Stimulated activated CD4-positive, alpha-beta T cell treated with anti-CD3 and anti-CD28 coated beads, Interleukin-12 subunit alpha, Interleukin-12 subunit beta, amount 100 ng/mL, for 24 hours (primary cell): Measurements from ENCODE around the gene MRPL2.
"Not testable (repeated sequence)": the region's sequence is repeated elsewhere in the genome, so short reads cannot be mapped to it uniquely, and the experiment has no call there.

Experiments
- DNase-seq, 2 experiments: peaks; one replicate each; pipeline ENCODE4 v3.0.0-alpha.2; 2020; ENCODE audit warnings: low read depth in 2 of 2

Gene MRPL2

GRCh38 chr6:43053545-43054205, 5.6 kb downstream of the MRPL2 start, which contains the start of gene CUL7:
TSS of gene CUL7 (minus strand) at chr6:43053851. CDS start at chr6:43052788, 1,063 bp downstream.
- DNase-seq: peak; percentile 85 to 87

GRCh38 chr6:43052842-43053544, 6.2 kb downstream of the MRPL2 start:
- DNase-seq: peak in 1 of 2 experiments; percentile 10

GRCh38 chr6:43052225-43052841, 6.9 kb downstream of the MRPL2 start:
- DNase-seq: no peak

GRCh38 chr6:43050981-43051380, 8.3 kb downstream of the MRPL2 start:
- no peak for DNase-seq

GRCh38 chr6:43047998-43048397, 11.2 kb downstream of the MRPL2 start:
- no peak for DNase-seq

GRCh38 chr6:43045371-43045930, 13.8 kb downstream of the MRPL2 start:
- no peak for DNase-seq

- DNase-seq: no peak
These were observed 15.9 kb downstream of the MRPL2 start for GRCh38 chr6:43043310-43043709.

- not testable (repeated sequence) for DNase-seq
These were observed 17.8 kb downstream of the MRPL2 start for GRCh38 chr6:43041475-43041874.

GRCh38 chr6:43040542-43041257, 18.5 kb downstream of the MRPL2 start:
- no peak for DNase-seq

GRCh38 chr6:43038727-43039126, 20.5 kb downstream of the MRPL2 start:
- no peak for DNase-seq

GRCh38 chr6:43037706-43038105, 21.5 kb downstream of the MRPL2 start:
- DNase-seq: no peak

- no peak for DNase-seq
These were observed 22.0 kb downstream of the MRPL2 start for GRCh38 chr6:43037197-43037596.

- no peak for DNase-seq
These were observed 22.5 kb downstream of the MRPL2 start for GRCh38 chr6:43036712-43037111.

GRCh38 chr6:43035495-43036194, 23.6 kb downstream of the MRPL2 start:
- no peak for DNase-seq

- DNase-seq: no peak
These were observed 25.1 kb downstream of the MRPL2 start for GRCh38 chr6:43034190-43034525.

- no peak for DNase-seq
These were observed 25.6 kb downstream of the MRPL2 start for GRCh38 chr6:43033496-43034189.

GRCh38 chr6:43032326-43032725, 26.9 kb downstream of the MRPL2 start:
- no peak for DNase-seq

GRCh38 chr6:43029120-43029519, 30.1 kb downstream of the MRPL2 start:
- no peak for DNase-seq

- DNase-seq: no peak
These were observed 32.9 kb downstream of the MRPL2 start for GRCh38 chr6:43026365-43026764.

GRCh38 chr6:43024436-43024835, 34.8 kb downstream of the MRPL2 start:
- no peak for DNase-seq
